ENCODE data around the gene ALCAM. TPM values are rescaled to one million over a fixed set of nuclear protein-coding genes. Genes with fewer than 3 reads are reported as not detected.

ALCAM gene
- total RNA-seq, 4 donors from 2014 or later: 18.6 to 43.7 (median 21.2) TPM

- no peaks in the 10 kb centered on the region for H3K9me3 ChIP-seq
- no peaks in the 10 kb centered on the region for H3K27me3 ChIP-seq
- H3K27ac ChIP-seq: no peak overlapping the region
- TF ChIP-seq CTCF (IDR thresholded peaks at IDR 0.05) (no peak), POLR2A (IDR thresholded peaks at IDR 0.05) (no peak)
- H3K4me3 ChIP-seq: no peak overlapping the region
- DNase-seq: no peak
- no peaks in the 10 kb centered on the region for H3K4me1 ChIP-seq
- no peaks in the 10 kb centered on the region for H3K36me3 ChIP-seq
These were observed 48.1 kb downstream of the ALCAM start for GRCh38 chr3:105414841-105415240.

GRCh38 chr3:105415951-105416350 lies 49.2 kb downstream of the ALCAM start:
- no peak overlapping the region for H3K27ac ChIP-seq
- H3K4me1 ChIP-seq: no peaks in the 10 kb centered on the region
- no peaks in the 10 kb centered on the region for H3K9me3 ChIP-seq
- TF ChIP-seq CTCF (IDR thresholded peaks at IDR 0.05) (no peak), POLR2A (IDR thresholded peaks at IDR 0.05) (no peak)
- H3K36me3 ChIP-seq: no peaks in the 10 kb centered on the region
- H3K27me3 ChIP-seq: no peaks in the 10 kb centered on the region
- H3K4me3 ChIP-seq: no peak overlapping the region
- DNase-seq: no peak

- no peak for DNase-seq
- H3K4me1 ChIP-seq: no peaks in the 10 kb centered on the region
- no peak overlapping the region for H3K4me3 ChIP-seq
- no peaks in the 10 kb centered on the region for H3K36me3 ChIP-seq
- H3K27me3 ChIP-seq: no peaks in the 10 kb centered on the region
- H3K9me3 ChIP-seq: no peaks in the 10 kb centered on the region
- TF ChIP-seq CTCF (IDR thresholded peaks at IDR 0.05): no peak
- no peak for TF ChIP-seq POLR2A (IDR thresholded peaks at IDR 0.05)
- H3K27ac ChIP-seq: no peak overlapping the region
These were observed 51.0 kb downstream of the ALCAM start for GRCh38 chr3:105417525-105418289.

GRCh38 chr3:105422645-105423044 lies 55.9 kb downstream of the ALCAM start:
- no peak overlapping the region for H3K27ac ChIP-seq
- H3K4me1 ChIP-seq: no peaks in the 10 kb centered on the region
- no peak for DNase-seq
- no peaks in the 10 kb centered on the region for H3K27me3 ChIP-seq
- no peak overlapping the region for H3K4me3 ChIP-seq
- TF ChIP-seq POLR2A (IDR thresholded peaks at IDR 0.05): no peak
- TF ChIP-seq CTCF (IDR thresholded peaks at IDR 0.05): no peak
- no peaks in the 10 kb centered on the region for H3K36me3 ChIP-seq
- no peaks in the 10 kb centered on the region for H3K9me3 ChIP-seq

- DNase-seq: no peak
- no peaks in the 10 kb centered on the region for H3K9me3 ChIP-seq
- no peaks in the 10 kb centered on the region for H3K4me1 ChIP-seq
- H3K36me3 ChIP-seq: no peaks in the 10 kb centered on the region
- H3K4me3 ChIP-seq: no peak overlapping the region
- H3K27ac ChIP-seq: no peak overlapping the region
- TF ChIP-seq CTCF (IDR thresholded peaks at IDR 0.05): no peak
- no peak for TF ChIP-seq POLR2A (IDR thresholded peaks at IDR 0.05)
- no peaks in the 10 kb centered on the region for H3K27me3 ChIP-seq
These were observed 56.7 kb downstream of the ALCAM start for GRCh38 chr3:105423397-105423796.

All from Peyer's patch (tissue), 4 donors.